ENCODE results near the gene CRACR2B. TPM values are rescaled to one million over a fixed set of nuclear protein-coding genes. Genes with fewer than 3 reads are reported as not detected.

Gene CRACR2B
- total and polyA plus RNA-seq, 2 experiments from 2014 or later = 2.0 to 2.3 TPM

- H3K36me3 ChIP-seq (ENCODE audit: low read depth) = peaks cover 5% of the 10 kb centered on the region; the same call in 1 of the 2 replicates
- TF ChIP-seq EZH2 (IDR thresholded peaks at IDR 0.05; ENCODE audit: insufficient read depth, poor library complexity, severe bottlenecking) (no peak), EZH2phosphoT487 (IDR thresholded peaks at IDR 0.05; ENCODE audit: insufficient read depth, low read depth) (no peak)
- H3K4me1 ChIP-seq (ENCODE audit: insufficient read depth) = peaks cover 19% of the 10 kb centered on the region
- peak overlapping the region; percentile 74 for H3K4me2 ChIP-seq (ENCODE audit: unreplicated experiment)
- H3K9ac ChIP-seq = peak overlapping the region; percentile 96
- H3K9me3 ChIP-seq (ENCODE audit: low read depth) = no peaks in the 10 kb centered on the region
- no peaks in the 10 kb centered on the region for H3K27me3 ChIP-seq (replicated peaks; ENCODE audit: insufficient read depth)
- 24 to 30% methylated on average over 27 to 28 of the region's 31 CpGs for WGBS, 2 experiments (ENCODE audit: low coverage in 1 of 2, low lambda C conversion rate in 2 of 2, missing lambda C conversion rate in 2 of 2)
- H3K79me2 ChIP-seq (ENCODE audit: insufficient read depth) = peaks cover 57% of the 10 kb centered on the region
- peak; percentile 87 for DNase-seq
- H2AFZ ChIP-seq = no peak overlapping the region
- peak overlapping the region; percentile 84 for H3K4me3 ChIP-seq
- peak overlapping the region; percentile 89 for H3K27ac ChIP-seq
- in situ Hi-C loops (cut with MboI) = no loop called here
- no peaks in the 10 kb centered on the region for H3K9me2 ChIP-seq (ENCODE audit: insufficient read depth)
- peaks cover 7% of the 10 kb centered on the region; the same call in 1 of the 2 replicates for H3F3A ChIP-seq (ENCODE audit: insufficient read depth)
- no peaks in the 10 kb centered on the region for H4K20me1 ChIP-seq (ENCODE audit: insufficient read depth)
These were observed 17.2 kb downstream of the CRACR2B start for GRCh38 chr11:844693-845644.

- H2AFZ ChIP-seq = no peak overlapping the region
- no peaks in the 10 kb centered on the region for H3K9me2 ChIP-seq (ENCODE audit: insufficient read depth)
- H3K27ac ChIP-seq = peak overlapping the region; percentile 89
- no peak for TF ChIP-seq EZH2 (IDR thresholded peaks at IDR 0.05; ENCODE audit: insufficient read depth, poor library complexity, severe bottlenecking)
- TF ChIP-seq EZH2phosphoT487 (IDR thresholded peaks at IDR 0.05; ENCODE audit: insufficient read depth, low read depth) = no peak
- H3K4me1 ChIP-seq (ENCODE audit: insufficient read depth) = peaks cover 19% of the 10 kb centered on the region
- 53 to 56% methylated on average over 8 of the region's 8 CpGs for WGBS, 2 experiments (ENCODE audit: low coverage in 1 of 2, low lambda C conversion rate in 2 of 2, missing lambda C conversion rate in 2 of 2)
- peak overlapping the region; percentile 96 for H3K9ac ChIP-seq
- DNase-seq = peak; percentile 45
- H3K36me3 ChIP-seq (ENCODE audit: low read depth) = no peaks in the 10 kb centered on the region; the same call in 1 of the 2 replicates
- in situ Hi-C loops (cut with MboI) = no loop called here
- H3K4me2 ChIP-seq (ENCODE audit: unreplicated experiment) = peak overlapping the region; percentile 29
- H3F3A ChIP-seq (ENCODE audit: insufficient read depth) = 0 out of 2 replicates have a peak, but pooled peaks cover under 1% of the 10 kb centered on the region
- no peaks in the 10 kb centered on the region for H3K9me3 ChIP-seq (ENCODE audit: low read depth)
- peaks cover 46% of the 10 kb centered on the region for H3K79me2 ChIP-seq (ENCODE audit: insufficient read depth)
- H3K4me3 ChIP-seq = peak overlapping the region; percentile 84; the same call in 1 of the 2 replicates
- H4K20me1 ChIP-seq (ENCODE audit: insufficient read depth) = no peaks in the 10 kb centered on the region
- no peaks in the 10 kb centered on the region for H3K27me3 ChIP-seq (replicated peaks; ENCODE audit: insufficient read depth)
These were observed 18.3 kb downstream of the CRACR2B start for GRCh38 chr11:845872-846495.

- DNase-seq = peak; percentile 86
- H3K4me1 ChIP-seq (ENCODE audit: insufficient read depth) = peaks cover 19% of the 10 kb centered on the region
- H3K9me2 ChIP-seq (ENCODE audit: insufficient read depth) = no peaks in the 10 kb centered on the region
- no peaks in the 10 kb centered on the region for H3K27me3 ChIP-seq (replicated peaks; ENCODE audit: insufficient read depth)
- peak overlapping the region; percentile 96 for H3K9ac ChIP-seq
- in situ Hi-C loops (cut with MboI) = no loop called here
- peak overlapping the region; percentile 89 for H3K27ac ChIP-seq
- H3K9me3 ChIP-seq (ENCODE audit: low read depth) = no peaks in the 10 kb centered on the region
- no peaks in the 10 kb centered on the region for H3K36me3 ChIP-seq (ENCODE audit: low read depth)
- 51 to 56% methylated on average over 10 to 11 of the region's 11 CpGs for WGBS, 2 experiments (ENCODE audit: low coverage in 1 of 2, low lambda C conversion rate in 2 of 2, missing lambda C conversion rate in 2 of 2)
- no peaks in the 10 kb centered on the region for H3F3A ChIP-seq (ENCODE audit: insufficient read depth)
- H3K79me2 ChIP-seq (ENCODE audit: insufficient read depth) = peaks cover 40% of the 10 kb centered on the region
- no peaks in the 10 kb centered on the region for H4K20me1 ChIP-seq (ENCODE audit: insufficient read depth)
- TF ChIP-seq EZH2phosphoT487 (IDR thresholded peaks at IDR 0.05; ENCODE audit: insufficient read depth, low read depth) (no peak), EZH2 (IDR thresholded peaks at IDR 0.05; ENCODE audit: insufficient read depth, poor library complexity, severe bottlenecking) (no peak)
- H2AFZ ChIP-seq = no peak overlapping the region
- peak overlapping the region; percentile 29 for H3K4me2 ChIP-seq (ENCODE audit: unreplicated experiment)
- no peak overlapping the region for H3K4me3 ChIP-seq
These were observed 18.9 kb downstream of the CRACR2B start for GRCh38 chr11:846496-847098.

GRCh38 chr11:847876-848275 lies 20.2 kb downstream of the CRACR2B start:
- H4K20me1 ChIP-seq (ENCODE audit: insufficient read depth) = no peaks in the 10 kb centered on the region
- peaks cover 39% of the 10 kb centered on the region for H3K79me2 ChIP-seq (ENCODE audit: insufficient read depth)

More at GRCh38 chr11:847876-848275, 20.2 kb downstream of the CRACR2B start:
- Histone ChIP-seq H3K9me2 (ENCODE audit: insufficient read depth) (no peaks in the 10 kb centered on the region), H3K9me3 (ENCODE audit: low read depth) (no peaks in the 10 kb centered on the region), H3K27ac (no peak overlapping the region), H3F3A (ENCODE audit: insufficient read depth) (no peaks in the 10 kb centered on the region), H2AFZ (no peak overlapping the region), H3K4me3 (no peak overlapping the region), H3K27me3 (replicated peaks; ENCODE audit: insufficient read depth) (no peaks in the 10 kb centered on the region), H3K4me1 (ENCODE audit: insufficient read depth) (peaks cover 19% of the 10 kb centered on the region), H3K36me3 (ENCODE audit: low read depth) (no peaks in the 10 kb centered on the region), H3K9ac (no peak overlapping the region), H3K4me2 (ENCODE audit: unreplicated experiment) (no peak overlapping the region)
- WGBS, 2 experiments (ENCODE audit: low coverage in 1 of 2, low lambda C conversion rate in 2 of 2, missing lambda C conversion rate in 2 of 2) = 76 to 86% methylated on average over 10 to 18 of the region's 18 CpGs
- in situ Hi-C loops (cut with MboI) = no loop called here
- no peak for DNase-seq
- TF ChIP-seq EZH2 (IDR thresholded peaks at IDR 0.05; ENCODE audit: insufficient read depth, poor library complexity, severe bottlenecking) = no peak
- no peak for TF ChIP-seq EZH2phosphoT487 (IDR thresholded peaks at IDR 0.05; ENCODE audit: insufficient read depth, low read depth)

All from GM23248 (cell line).